Measurements from ENCODE around the gene ARHGAP19. TPM values are rescaled to one million over a fixed set of nuclear protein-coding genes. Genes with fewer than 3 reads are reported as not detected.

ARHGAP19 gene
- 4.5 to 6.2 TPM (median 5.2 TPM) in 5 replicates for total RNA-seq (2022; extraction: Qiagen RNA extraction)

DNA sequence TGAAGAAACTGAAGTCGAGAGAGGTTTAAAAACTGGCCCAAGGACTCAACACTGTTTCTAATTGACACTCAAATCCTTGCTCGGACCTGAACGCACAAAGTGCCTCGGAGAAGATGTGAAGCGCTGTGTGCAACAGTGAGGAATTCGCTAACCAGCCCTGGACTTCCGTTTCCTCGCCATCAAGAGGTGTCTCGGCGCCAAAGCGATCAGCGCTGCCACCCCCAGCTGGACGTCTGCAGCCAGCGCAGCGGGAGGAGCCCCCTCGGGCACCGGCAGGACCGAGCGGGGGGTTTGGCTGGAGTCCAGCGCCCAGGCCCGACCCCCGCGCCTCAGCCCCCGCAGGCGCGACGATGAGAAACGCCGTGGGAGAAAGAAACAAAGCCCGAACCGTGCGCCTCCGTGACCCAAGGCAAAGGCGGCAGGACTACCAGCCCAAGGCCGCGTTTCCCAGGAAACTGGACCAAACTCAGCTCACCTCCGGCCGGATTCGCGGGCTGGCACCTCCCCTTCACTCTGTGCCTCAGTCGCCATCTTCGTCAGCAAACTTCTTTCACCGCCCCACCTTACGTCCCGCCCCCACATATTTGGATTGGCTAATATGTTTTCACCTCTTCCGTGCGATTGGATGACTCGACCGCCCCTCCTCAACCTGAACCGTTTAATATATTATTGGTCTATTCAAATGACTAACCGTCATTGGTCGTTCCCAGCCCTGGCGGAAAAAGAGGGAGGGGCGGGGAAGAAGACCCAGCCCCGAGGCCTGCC lies at the start of gene ARHGAP19:
Gene ARHGAP19 (minus strand): TSS at position 541 of the 765 bp plus-strand sequence. CDS start 10 bp downstream, at position 531.

GRCh38 chr10:97334370-97335175 lies 42.1 kb upstream of the ARHGAP19 start, which contains the start of gene FRAT2:
FRAT2 (minus strand) TSS chr10:97334729; CDS start chr10:97334572, 157 bp downstream.

DNA sequence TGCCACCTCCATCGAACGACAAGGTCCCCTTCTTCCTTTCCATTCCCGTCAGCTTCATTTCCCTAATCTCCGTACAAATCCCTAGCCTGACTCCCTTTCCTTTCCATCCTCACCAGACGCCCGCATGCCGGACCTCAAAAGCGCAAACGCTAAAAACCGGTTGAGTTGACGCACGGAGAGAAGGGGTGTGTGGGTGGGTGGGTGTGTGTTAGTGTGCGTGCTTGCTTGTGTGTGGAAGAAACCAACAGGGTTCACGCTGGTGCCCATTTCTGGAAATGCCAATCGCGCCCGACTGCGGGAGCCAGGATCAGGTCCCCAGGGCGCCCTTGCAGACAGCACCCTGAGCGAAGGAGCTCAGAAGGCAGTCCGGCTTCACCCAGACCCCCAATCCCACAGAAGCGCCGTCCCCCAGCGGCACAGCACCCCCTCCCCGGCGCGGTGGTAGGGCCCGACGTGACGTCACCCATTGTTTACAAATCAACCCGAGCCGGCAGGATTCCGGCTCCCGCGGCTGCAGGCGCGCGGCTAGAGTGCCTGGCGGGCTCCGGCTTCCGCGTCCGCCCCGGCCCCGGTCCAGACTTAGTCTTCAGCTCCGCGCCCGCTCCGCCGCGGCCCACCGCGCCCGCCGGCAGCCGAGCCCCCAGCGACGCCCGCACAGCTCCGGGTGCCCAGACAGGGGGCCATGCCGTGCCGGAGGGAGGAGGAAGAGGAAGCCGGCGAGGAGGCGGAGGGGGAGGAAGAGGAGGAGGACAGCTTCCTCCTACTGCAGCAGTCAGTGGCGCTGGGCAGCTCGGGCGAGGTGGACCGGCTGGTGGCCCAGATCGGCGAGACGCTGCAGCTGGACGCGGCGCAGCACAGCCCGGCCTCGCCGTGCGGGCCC lies 26.6 kb upstream of the ARHGAP19 start, which contains the start of gene FRAT1:
Gene FRAT1 (plus strand): TSS at position 500 of the 880 bp plus-strand sequence. CDS start 183 bp downstream, at position 683.

DNA sequence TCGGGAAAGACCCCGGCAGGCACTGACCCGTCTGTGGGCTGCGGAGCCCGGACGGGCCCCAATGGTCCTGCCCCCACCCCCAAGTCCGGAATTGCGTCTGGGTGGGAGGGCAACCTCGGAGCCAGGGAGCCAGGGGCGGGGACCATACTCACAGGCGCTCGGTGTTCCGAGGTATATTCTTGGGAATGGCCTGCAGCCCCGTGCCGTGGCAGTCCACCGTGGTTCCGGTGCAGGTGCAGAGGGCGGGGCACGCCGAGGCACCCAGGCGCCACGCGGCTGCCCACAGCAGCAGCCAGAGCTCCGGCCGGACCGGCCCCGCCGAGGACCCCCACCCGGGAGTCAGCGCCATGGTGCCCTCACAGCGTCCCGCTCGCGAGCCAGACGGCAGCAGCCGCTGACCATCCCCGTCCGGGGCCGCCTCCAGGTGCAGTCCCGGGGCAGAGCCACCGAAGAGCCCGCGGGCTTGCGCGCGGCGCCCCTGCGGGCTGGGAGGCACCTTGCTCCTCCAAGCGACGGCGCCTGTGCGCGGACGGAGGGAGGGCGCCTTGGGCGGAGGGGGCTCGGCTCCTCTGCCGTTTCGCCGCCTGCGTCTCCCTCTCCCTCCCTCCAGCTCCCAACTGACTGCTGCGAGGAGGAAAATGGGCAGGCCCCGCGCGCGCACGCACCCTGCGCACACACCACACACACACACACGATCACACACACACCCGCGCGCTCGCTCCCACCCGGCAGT lies 106.9 kb downstream of the ARHGAP19 start, which contains the start of gene SLIT1:
Gene SLIT1 (minus strand): TSS at position 634 of the 733 bp plus-strand sequence. CDS start 285 bp downstream, at position 349.

Other genes with a start within 250 kb of the ARHGAP19 start
- gene SLIT1, start 106.7 kb downstream of the ARHGAP19 start, total RNA-seq (2022; extraction: Qiagen RNA extraction): 0.02 to 0.10 TPM (median 0.06 TPM) in 5 replicates
- gene FRAT1, start 26.6 kb upstream of the ARHGAP19 start, total RNA-seq (2022; extraction: Qiagen RNA extraction): 0.88 to 2.1 TPM (median 1.9 TPM) in 5 replicates
- gene FRAT2, start 42.1 kb upstream of the ARHGAP19 start, total RNA-seq (2022; extraction: Qiagen RNA extraction): 6.9 to 10.7 TPM (median 9.9 TPM) in 5 replicates
- gene RRP12, start 108.7 kb upstream of the ARHGAP19 start, total RNA-seq (2022; extraction: Qiagen RNA extraction): 48.0 to 60.9 TPM (median 57.2 TPM) in 5 replicates
- 546 to 577 TPM (median 553 TPM) in 5 replicates for gene PGAM1, start 133.6 kb upstream of the ARHGAP19 start, total RNA-seq (2022; extraction: Qiagen RNA extraction)
- gene EXOSC1, start 153.4 kb upstream of the ARHGAP19 start, total RNA-seq (2022; extraction: Qiagen RNA extraction): 49.3 to 58.3 TPM (median 52.8 TPM) in 5 replicates
- 44.2 to 57.1 TPM (median 56.5 TPM) in 5 replicates for gene ZDHHC16, start 153.5 kb upstream of the ARHGAP19 start, total RNA-seq (2022; extraction: Qiagen RNA extraction)
- 35.9 to 53.6 TPM (median 52.1 TPM) in 5 replicates for gene MMS19, start 205.8 kb upstream of the ARHGAP19 start, total RNA-seq (2022; extraction: Qiagen RNA extraction)
- 15.6 to 19.5 TPM (median 19.2 TPM) in 5 replicates for gene UBTD1, start 206.3 kb upstream of the ARHGAP19 start, total RNA-seq (2022; extraction: Qiagen RNA extraction)